Right lobe of liver (tissue), 4 donors: ENCODE measurements around the gene ANKRD24.

Experiments used
- CTCF ChIP-seq, 4 donors: fragments of 200-600 bp in 3 of 4; fragments of 450-650 bp in 1 of 4; IDR thresholded peaks; one replicate each; pipeline versions ENCODE4 v1.5.1 to v1.8.0; 2016 to 2022; ENCODE audit warnings: antibody characterized with exemption in 4 of 4, mild to moderate bottlenecking in 2 of 4
- POLR2A ChIP-seq: fragments of 450-650 bp; IDR thresholded peaks from one replicate; pipeline ENCODE4 v1.6.1; 2017; ENCODE audit warnings: antibody characterized with exemption, mild to moderate bottlenecking
- donor health status: DM: no; HTN: no; CAD: no.
- donor health status: DM: no; HTN: no; CAD: no.
- donor health status: DM: no; HTN: yes; CAD: no.

- no peak for TF ChIP-seq CTCF (IDR thresholded peaks at IDR 0.05)
- TF ChIP-seq POLR2A: no peak
These were observed 44.0 kb upstream of the ANKRD24 start for GRCh38 chr19:4138445-4138844.
